Measurements from ENCODE around the gene PTPRD. TPM values are rescaled to one million over a fixed set of nuclear protein-coding genes. Genes with fewer than 3 reads are reported as not detected.

Gene PTPRD
- total and polyA plus RNA-seq, 3 experiments from 2014 or later = 0.02 to 0.04 TPM; not detected in 1

DNA sequence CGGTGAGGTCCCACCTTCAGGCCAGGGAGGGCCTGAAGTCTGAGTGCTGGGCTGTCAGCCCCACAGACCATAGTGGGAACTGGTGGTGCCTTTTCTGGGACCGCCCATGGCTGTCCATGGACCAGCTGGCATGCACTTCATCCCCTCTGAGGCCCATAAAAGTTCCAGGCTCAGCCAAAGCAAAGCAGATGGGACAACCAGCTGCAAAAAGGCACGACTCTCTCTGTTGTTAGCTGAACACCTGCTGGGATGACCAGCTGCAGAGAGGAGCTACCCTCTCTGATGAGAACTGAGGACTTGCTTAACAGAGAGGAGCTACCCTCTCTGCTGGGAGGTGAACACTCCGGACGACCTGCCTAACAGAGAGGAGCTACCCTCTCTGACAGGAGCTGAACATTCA is 1968.9 kb downstream of the PTPRD start:
- CTCF ChIA-PET = no interaction called here
- Histone ChIP-seq H3K27ac (ENCODE audit: low read depth, low read length) (no peak overlapping the region), H3K36me3 (ENCODE audit: insufficient read depth, low read length) (no peaks in the 10 kb centered on the region), H3K4me3 (ENCODE audit: low read length) (no peak overlapping the region), H3K9me3 (ENCODE audit: low read length) (no peaks in the 10 kb centered on the region), H3K4me1 (ENCODE audit: insufficient read depth, low read length) (no peaks in the 10 kb centered on the region), H3K27me3 (ENCODE audit: insufficient read depth, low read length, poor library complexity, severe bottlenecking) (no peaks in the 10 kb centered on the region)
- no peaks in the 10 kb centered on the region for H3K36me3 Mint-ChIP-seq
- DNase-seq = no peak
- H3K4me1 Mint-ChIP-seq = no peaks in the 10 kb centered on the region
- peaks cover 0 to 2% (median 0%) of the 10 kb centered on the region in 5 donors for H3K9me3 Mint-ChIP-seq
- no peak overlapping the region for H3K4me3 Mint-ChIP-seq
- POLR2A ChIA-PET = no interaction called here
- no peak overlapping the region for H3K27ac Mint-ChIP-seq
- no peaks in the 10 kb centered on the region for H3K27me3 Mint-ChIP-seq

DNA sequence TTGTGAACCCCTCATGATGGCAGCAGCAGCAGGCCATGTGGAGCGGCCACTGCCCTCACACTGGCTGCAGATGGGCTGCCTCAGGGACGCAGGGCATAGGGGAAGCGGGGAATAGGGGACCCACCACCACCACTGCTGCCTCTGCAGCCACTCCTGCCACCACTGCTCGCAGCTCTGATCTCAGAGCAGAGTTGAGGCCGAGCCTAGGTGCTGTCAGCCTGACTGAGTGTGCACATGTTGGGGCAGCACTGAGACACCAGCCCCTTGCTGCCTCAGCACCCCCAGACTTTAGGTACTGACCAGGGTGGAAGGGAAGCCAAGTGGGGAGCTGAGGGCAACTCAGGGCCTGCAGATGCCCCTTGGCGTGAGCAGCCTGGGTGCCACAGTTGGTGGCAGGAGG is 1969.3 kb downstream of the PTPRD start:
- ChIA-PET CTCF (no interaction called here), POLR2A (no interaction called here)
- no peak overlapping the region for H3K27ac ChIP-seq (ENCODE audit: low read depth, low read length)
- no peaks in the 10 kb centered on the region for H3K9me3 ChIP-seq (ENCODE audit: low read length)
- no peak overlapping the region for H3K4me3 ChIP-seq (ENCODE audit: low read length)
- H3K9me3 Mint-ChIP-seq = peaks cover 0 to 2% (median 0%) of the 10 kb centered on the region in 5 donors
- H3K4me3 Mint-ChIP-seq = no peak overlapping the region
- H3K36me3 Mint-ChIP-seq = no peaks in the 10 kb centered on the region
- DNase-seq = no peak
- no peak overlapping the region for H3K27ac Mint-ChIP-seq
- no peaks in the 10 kb centered on the region for H3K27me3 Mint-ChIP-seq
- H3K4me1 Mint-ChIP-seq = no peaks in the 10 kb centered on the region
- no peaks in the 10 kb centered on the region for H3K27me3 ChIP-seq (ENCODE audit: insufficient read depth, low read length, poor library complexity, severe bottlenecking)
- no peaks in the 10 kb centered on the region for H3K4me1 ChIP-seq (ENCODE audit: insufficient read depth, low read length)
- H3K36me3 ChIP-seq (ENCODE audit: insufficient read depth, low read length) = no peaks in the 10 kb centered on the region

DNA sequence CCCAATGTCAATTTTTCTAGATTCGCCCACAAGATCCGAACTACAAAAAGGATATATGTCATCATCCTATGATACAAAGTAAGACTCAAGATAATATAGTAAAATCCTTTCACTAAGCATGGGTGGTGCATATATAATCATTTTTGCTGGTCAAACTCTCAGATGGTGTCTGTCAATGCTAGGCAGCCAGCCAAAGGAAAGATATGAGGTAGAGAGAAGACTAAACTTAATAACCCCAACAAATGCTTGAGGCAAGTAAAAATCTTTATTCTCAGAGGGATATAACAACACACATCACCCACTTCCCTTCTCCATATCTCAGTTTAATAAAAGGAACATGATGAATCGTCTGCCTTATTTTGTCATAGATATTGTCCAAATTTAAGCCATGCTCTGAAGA is 1972.0 kb downstream of the PTPRD start:
- no peaks in the 10 kb centered on the region for H3K4me1 Mint-ChIP-seq
- Histone ChIP-seq H3K27me3 (ENCODE audit: insufficient read depth, low read length, poor library complexity, severe bottlenecking) (no peaks in the 10 kb centered on the region), H3K36me3 (ENCODE audit: insufficient read depth, low read length) (no peaks in the 10 kb centered on the region), H3K4me1 (ENCODE audit: insufficient read depth, low read length) (no peaks in the 10 kb centered on the region), H3K9me3 (ENCODE audit: low read length) (no peaks in the 10 kb centered on the region), H3K27ac (ENCODE audit: low read depth, low read length) (no peak overlapping the region), H3K4me3 (ENCODE audit: low read length) (no peak overlapping the region)
- no peaks in the 10 kb centered on the region for H3K36me3 Mint-ChIP-seq
- peaks cover 0 to 2% (median 0%) of the 10 kb centered on the region in 5 donors for H3K9me3 Mint-ChIP-seq
- no peak overlapping the region for H3K27ac Mint-ChIP-seq
- ChIA-PET POLR2A (no interaction called here), CTCF (no interaction called here)
- no peaks in the 10 kb centered on the region for H3K27me3 Mint-ChIP-seq
- no peak for DNase-seq
- no peak overlapping the region for H3K4me3 Mint-ChIP-seq

DNA sequence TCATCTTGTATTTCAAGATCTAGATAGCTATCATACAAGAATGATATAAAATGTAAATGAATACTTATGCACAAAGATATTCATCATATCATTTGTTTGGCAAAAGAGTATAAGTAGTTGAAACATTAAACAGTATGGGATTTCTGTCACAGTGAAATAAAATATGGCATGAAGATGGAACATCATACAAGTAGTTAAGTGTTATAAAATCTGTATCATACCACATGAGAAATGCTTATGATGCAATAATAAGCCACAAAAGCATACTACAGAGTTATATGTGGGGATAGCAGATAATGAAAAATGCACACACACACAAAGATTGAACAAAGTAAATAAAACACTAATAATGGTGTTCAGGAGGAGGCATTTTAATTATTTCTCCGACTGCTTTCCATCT is 1975.2 kb downstream of the PTPRD start:
- Mint-ChIP-seq H3K27ac (no peak overlapping the region), H3K4me1 (no peaks in the 10 kb centered on the region), H3K36me3 (no peaks in the 10 kb centered on the region), H3K9me3 (no peaks in the 10 kb centered on the region), H3K4me3 (no peak overlapping the region), H3K27me3 (no peaks in the 10 kb centered on the region)
- ChIA-PET POLR2A (no interaction called here), CTCF (no interaction called here)
- no peak overlapping the region for H3K4me3 ChIP-seq (ENCODE audit: low read length)
- H3K27me3 ChIP-seq (ENCODE audit: insufficient read depth, low read length, poor library complexity, severe bottlenecking) = no peaks in the 10 kb centered on the region
- H3K9me3 ChIP-seq (ENCODE audit: low read length) = no peaks in the 10 kb centered on the region
- no peak for DNase-seq
- no peak overlapping the region for H3K27ac ChIP-seq (ENCODE audit: low read depth, low read length)
- no peaks in the 10 kb centered on the region for H3K4me1 ChIP-seq (ENCODE audit: insufficient read depth, low read length)
- no peaks in the 10 kb centered on the region for H3K36me3 ChIP-seq (ENCODE audit: insufficient read depth, low read length)

DNA sequence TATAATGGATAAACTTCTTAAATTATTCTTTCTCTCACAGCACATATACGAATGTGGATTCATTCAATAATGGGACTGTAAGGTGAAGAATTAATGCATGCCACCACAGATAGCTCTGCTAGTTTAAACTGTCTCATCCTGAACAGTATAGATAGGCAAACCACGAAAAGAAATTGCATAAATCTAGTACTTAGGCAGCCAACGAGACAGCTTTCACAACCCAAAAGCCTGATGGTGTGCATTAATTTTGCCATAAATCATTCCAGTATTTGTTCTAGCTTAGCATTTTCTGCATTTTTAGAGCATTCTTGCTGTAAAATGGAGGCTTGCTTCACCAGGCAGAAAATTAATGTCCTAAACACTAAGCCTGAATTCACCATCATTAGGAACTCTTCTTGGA is 1979.0 kb downstream of the PTPRD start:
- Histone ChIP-seq H3K4me1 (ENCODE audit: insufficient read depth, low read length) (no peaks in the 10 kb centered on the region), H3K27ac (ENCODE audit: low read depth, low read length) (no peak overlapping the region), H3K4me3 (ENCODE audit: low read length) (no peak overlapping the region), H3K27me3 (ENCODE audit: insufficient read depth, low read length, poor library complexity, severe bottlenecking) (no peaks in the 10 kb centered on the region), H3K36me3 (ENCODE audit: insufficient read depth, low read length) (no peaks in the 10 kb centered on the region), H3K9me3 (ENCODE audit: low read length) (no peaks in the 10 kb centered on the region)
- DNase-seq = no peak
- H3K4me3 Mint-ChIP-seq = no peak overlapping the region
- CTCF ChIA-PET = no interaction called here
- POLR2A ChIA-PET = no interaction called here
- H3K36me3 Mint-ChIP-seq = no peaks in the 10 kb centered on the region
- H3K27me3 Mint-ChIP-seq = no peaks in the 10 kb centered on the region
- no peaks in the 10 kb centered on the region for H3K9me3 Mint-ChIP-seq
- H3K4me1 Mint-ChIP-seq = no peaks in the 10 kb centered on the region
- no peak overlapping the region for H3K27ac Mint-ChIP-seq

DNA sequence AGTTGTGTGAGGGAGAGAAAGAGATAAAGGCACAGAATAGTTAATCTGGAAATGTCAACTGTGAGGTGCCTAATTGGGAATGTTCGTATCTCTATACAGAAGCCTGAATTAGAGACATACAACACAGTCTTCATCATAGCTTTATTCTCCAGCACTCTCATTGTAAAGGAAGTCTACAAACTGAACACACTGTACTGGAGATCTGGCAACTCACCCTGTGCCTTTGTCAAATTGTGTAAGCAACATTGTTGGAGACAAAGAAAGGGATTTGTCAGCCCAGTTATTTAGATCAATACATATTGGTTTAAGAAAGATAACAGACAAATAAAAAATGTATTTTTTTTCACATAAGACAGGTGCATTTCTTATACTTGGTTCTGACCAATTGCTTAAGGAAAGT is 1980.3 kb downstream of the PTPRD start:
- Histone ChIP-seq H3K4me3 (ENCODE audit: low read length) (no peak overlapping the region), H3K27ac (ENCODE audit: low read depth, low read length) (no peak overlapping the region), H3K36me3 (ENCODE audit: insufficient read depth, low read length) (no peaks in the 10 kb centered on the region), H3K4me1 (ENCODE audit: insufficient read depth, low read length) (no peaks in the 10 kb centered on the region), H3K27me3 (ENCODE audit: insufficient read depth, low read length, poor library complexity, severe bottlenecking) (no peaks in the 10 kb centered on the region), H3K9me3 (ENCODE audit: low read length) (no peaks in the 10 kb centered on the region)
- ChIA-PET CTCF (no interaction called here), POLR2A (no interaction called here)
- Mint-ChIP-seq H3K27me3 (no peaks in the 10 kb centered on the region), H3K27ac (no peak overlapping the region), H3K36me3 (no peaks in the 10 kb centered on the region), H3K4me3 (no peak overlapping the region), H3K9me3 (no peaks in the 10 kb centered on the region), H3K4me1 (no peaks in the 10 kb centered on the region)
- no peak for DNase-seq

DNA sequence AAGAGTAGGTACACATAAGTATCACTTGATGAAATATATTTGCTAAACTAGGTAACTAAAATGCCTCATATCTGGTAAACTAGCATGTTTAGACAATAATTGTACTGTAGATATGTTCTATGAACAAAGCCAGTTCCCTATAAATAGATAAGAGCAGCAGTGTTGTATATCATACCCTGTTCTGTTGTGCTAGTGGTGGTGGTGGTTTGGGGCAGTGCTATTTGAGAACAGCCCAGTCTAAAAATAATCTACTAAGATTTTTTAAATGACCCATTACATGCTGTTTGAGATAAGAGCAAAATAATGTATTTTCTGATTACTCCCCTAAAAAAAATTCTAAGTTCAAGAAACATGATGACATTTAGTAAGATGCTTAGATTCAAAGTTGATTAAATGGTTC is 1984.0 kb downstream of the PTPRD start:
- Mint-ChIP-seq H3K27ac (no peak overlapping the region), H3K36me3 (no peaks in the 10 kb centered on the region), H3K9me3 (peaks cover 0 to 2% (median 0%) of the 10 kb centered on the region in 5 donors), H3K4me1 (no peaks in the 10 kb centered on the region), H3K27me3 (no peaks in the 10 kb centered on the region), H3K4me3 (no peak overlapping the region)
- no peak overlapping the region for H3K27ac ChIP-seq (ENCODE audit: low read depth, low read length)
- no peaks in the 10 kb centered on the region for H3K36me3 ChIP-seq (ENCODE audit: insufficient read depth, low read length)
- H3K4me3 ChIP-seq (ENCODE audit: low read length) = no peak overlapping the region
- no peaks in the 10 kb centered on the region for H3K9me3 ChIP-seq (ENCODE audit: low read length)
- no peak for DNase-seq
- ChIA-PET POLR2A (no interaction called here), CTCF (no interaction called here)
- no peaks in the 10 kb centered on the region for H3K4me1 ChIP-seq (ENCODE audit: insufficient read depth, low read length)
- no peaks in the 10 kb centered on the region for H3K27me3 ChIP-seq (ENCODE audit: insufficient read depth, low read length, poor library complexity, severe bottlenecking)

DNA sequence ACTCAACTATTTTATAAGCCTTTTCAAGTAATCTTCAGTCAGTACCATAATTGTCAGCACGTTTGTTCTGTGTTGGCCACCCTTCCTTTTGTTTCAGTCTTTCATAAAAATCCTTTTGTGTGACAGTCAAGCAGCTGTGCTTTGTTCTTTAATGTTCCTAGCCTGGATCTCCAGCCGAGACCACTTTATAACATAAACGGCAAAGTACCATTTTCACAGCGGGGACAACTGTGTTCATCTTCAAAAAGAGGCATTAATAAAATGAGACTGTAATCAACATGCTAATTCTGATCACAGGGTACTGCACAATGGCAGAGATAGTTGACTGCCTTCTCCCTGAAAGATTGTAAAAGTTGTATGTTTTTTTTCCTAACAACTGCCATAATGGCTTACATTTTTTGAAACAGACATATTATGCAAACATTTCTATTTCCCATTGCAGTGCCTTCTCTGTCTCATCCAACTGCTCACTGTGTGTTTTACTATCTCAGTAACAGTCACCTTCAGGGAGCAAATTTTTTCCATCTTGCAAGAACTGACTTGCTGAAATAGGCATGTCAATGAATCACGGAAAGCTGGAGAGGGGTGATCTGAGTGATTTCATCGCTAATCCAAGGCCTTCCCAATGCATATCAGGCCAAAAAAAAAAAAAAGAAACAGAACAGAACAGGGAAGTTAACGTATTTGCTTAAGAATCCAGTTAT is 1984.7 kb downstream of the PTPRD start:
- no peaks in the 10 kb centered on the region for H3K36me3 Mint-ChIP-seq
- DNase-seq = no peak
- H3K27me3 Mint-ChIP-seq = no peaks in the 10 kb centered on the region
- no peaks in the 10 kb centered on the region for H3K27me3 ChIP-seq (ENCODE audit: insufficient read depth, low read length, poor library complexity, severe bottlenecking)
- peaks cover 0 to 2% (median 0%) of the 10 kb centered on the region in 5 donors for H3K9me3 Mint-ChIP-seq
- H3K4me1 Mint-ChIP-seq = no peaks in the 10 kb centered on the region
- H3K4me1 ChIP-seq (ENCODE audit: insufficient read depth, low read length) = no peaks in the 10 kb centered on the region
- no peaks in the 10 kb centered on the region for H3K9me3 ChIP-seq (ENCODE audit: low read length)
- no peak overlapping the region for H3K27ac Mint-ChIP-seq
- no peaks in the 10 kb centered on the region for H3K36me3 ChIP-seq (ENCODE audit: insufficient read depth, low read length)
- no peak overlapping the region for H3K4me3 Mint-ChIP-seq
- H3K4me3 ChIP-seq (ENCODE audit: low read length) = no peak overlapping the region
- ChIA-PET POLR2A (no interaction called here), CTCF (no interaction called here)
- no peak overlapping the region for H3K27ac ChIP-seq (ENCODE audit: low read depth, low read length)

DNA sequence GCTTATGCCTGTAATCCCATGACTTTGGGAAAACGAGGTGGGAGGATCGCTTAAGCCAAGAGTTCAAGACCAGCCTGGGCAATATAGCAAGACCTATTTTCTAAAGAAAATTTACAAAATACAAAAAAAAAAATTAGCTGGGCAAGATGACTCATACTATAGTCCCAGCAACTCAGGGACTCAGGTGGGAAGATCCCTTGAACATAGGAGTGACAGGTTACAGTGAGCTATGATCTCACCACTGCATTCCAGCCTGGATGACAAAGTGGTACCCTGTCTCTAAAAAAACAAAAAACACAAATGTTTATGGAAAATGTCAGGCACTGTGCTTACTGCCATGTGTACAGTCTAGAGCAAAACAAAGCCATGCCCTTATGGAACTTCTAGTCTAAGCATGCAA is 1989.9 kb downstream of the PTPRD start:
- H3K36me3 ChIP-seq (ENCODE audit: insufficient read depth, low read length) = no peaks in the 10 kb centered on the region
- DNase-seq = no peak
- Mint-ChIP-seq H3K36me3 (no peaks in the 10 kb centered on the region), H3K4me1 (no peaks in the 10 kb centered on the region), H3K4me3 (no peak overlapping the region), H3K27me3 (no peaks in the 10 kb centered on the region), H3K27ac (no peak overlapping the region), H3K9me3 (peaks cover 0 to 7% (median 0%) of the 10 kb centered on the region in 5 donors)
- ChIA-PET POLR2A (no interaction called here), CTCF (no interaction called here)
- H3K27ac ChIP-seq (ENCODE audit: low read depth, low read length) = no peak overlapping the region
- no peak overlapping the region for H3K4me3 ChIP-seq (ENCODE audit: low read length)
- no peaks in the 10 kb centered on the region for H3K4me1 ChIP-seq (ENCODE audit: insufficient read depth, low read length)
- H3K27me3 ChIP-seq (ENCODE audit: insufficient read depth, low read length, poor library complexity, severe bottlenecking) = no peaks in the 10 kb centered on the region
- no peaks in the 10 kb centered on the region for H3K9me3 ChIP-seq (ENCODE audit: low read length)
